Measurements from ENCODE around the gene DNMT3A.

The DNMT3A gene

DNA sequence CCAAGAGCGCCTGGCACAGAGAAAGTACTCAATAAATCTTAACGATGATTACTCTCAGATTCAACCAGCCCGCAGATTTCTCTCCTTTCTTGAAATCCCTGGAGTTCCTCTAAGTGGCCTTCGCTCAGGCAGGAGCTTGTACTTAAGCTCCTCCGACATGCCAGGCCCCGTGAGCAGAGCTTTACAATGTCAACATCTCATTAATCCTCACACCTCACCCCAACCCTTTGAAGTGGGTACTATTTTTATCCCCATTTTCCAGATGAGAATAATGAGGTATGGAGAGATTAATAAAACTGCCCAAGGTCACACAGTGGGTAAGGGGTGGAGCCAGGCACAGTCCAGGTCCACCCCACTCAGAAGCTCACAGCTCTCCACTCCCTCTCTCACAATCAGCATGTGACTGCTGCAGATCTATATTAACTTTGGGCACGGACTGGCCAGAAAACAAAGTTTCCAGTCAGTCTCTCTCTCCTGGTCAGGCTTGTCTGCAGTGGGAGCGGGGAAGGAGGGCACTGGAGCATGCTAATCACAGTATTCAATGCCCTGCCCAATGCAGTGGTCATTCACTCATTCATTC lies 18.0 kb downstream of the DNMT3A start:
- DNase-seq = no peak

DNA sequence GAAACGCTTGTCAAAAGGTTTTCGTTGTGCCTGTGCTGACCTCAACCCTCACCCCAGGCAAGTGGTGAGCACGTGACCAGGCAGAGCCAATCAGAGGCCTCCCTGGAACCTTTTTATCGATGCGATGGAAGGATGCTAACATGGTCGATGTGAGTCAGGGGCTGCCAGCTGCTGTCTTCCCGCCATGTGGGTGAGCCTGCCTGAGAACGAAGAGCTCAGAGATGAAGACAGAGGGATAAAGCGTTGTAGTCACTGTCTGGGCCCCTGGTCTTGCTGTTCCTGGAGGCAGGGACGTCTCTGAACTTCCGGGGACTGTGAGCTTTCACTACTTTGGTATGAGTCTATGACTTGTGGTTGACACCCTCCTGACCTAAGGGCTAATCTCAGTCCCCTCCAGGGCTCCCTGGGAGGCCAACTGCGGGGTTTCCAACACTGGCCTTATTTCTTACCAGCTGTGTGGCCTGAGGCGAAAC lies 18.6 kb downstream of the DNMT3A start:
- DNase-seq = no peak

DNA sequence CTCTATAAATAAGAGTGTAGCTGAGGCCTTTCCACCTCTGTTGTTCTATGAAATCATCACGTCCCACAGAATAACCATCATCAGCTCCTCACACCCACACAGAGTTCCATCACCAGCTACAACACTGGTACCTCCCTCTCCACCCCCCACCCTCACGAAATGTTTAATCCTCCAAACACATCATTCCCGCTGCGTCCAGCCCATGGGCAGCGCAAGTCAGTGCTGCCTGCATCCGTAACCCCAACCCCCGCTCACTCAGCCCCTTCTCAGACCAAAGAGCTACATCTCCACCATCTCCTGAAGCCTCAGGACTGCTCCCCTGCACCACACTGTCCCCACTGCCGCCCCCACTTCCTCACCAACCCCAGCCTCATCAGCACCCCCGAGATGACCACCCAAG lies 19.4 kb downstream of the DNMT3A start:
- DNase-seq = no peak

DNA sequence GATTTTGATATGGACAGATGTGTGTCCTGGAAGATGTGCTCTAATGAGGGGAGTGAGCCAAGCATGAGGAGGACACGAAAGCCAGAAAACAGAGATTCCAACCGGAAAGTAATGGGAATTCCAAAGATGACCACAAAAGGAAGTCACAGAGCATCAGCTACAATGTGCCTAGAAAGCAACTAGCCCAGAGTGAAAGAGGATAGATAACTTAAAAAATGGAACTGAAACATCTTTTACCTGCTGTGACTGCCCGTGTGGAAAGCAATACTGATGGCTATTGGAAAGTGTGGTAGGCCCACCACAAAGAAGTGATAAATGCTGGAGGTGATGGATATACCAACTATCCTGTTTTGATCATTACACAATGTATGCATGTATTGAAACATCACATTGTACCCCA lies 21.6 kb downstream of the DNMT3A start:
- DNase-seq = no peak

DNA sequence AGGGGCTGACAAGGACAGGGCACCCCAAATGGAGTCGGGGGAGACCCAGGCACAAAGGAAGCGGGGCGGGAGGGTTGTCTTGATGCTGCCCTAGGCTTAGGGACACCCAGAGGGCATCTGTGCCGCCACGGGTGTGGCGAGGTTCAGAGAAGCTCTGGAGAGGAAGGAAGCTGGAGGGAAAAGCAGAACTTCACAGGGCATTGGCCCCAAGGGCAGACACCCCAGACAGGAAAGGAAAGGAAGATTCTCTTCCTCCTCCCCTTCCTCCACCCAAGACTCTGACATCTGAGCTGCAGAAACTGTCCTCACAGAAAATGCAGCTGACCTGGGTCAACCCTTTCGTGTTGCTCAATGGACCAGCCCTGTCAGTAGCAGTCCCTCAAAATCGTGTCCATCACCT lies 25.6 kb downstream of the DNMT3A start:
- DNase-seq = no peak

DNA sequence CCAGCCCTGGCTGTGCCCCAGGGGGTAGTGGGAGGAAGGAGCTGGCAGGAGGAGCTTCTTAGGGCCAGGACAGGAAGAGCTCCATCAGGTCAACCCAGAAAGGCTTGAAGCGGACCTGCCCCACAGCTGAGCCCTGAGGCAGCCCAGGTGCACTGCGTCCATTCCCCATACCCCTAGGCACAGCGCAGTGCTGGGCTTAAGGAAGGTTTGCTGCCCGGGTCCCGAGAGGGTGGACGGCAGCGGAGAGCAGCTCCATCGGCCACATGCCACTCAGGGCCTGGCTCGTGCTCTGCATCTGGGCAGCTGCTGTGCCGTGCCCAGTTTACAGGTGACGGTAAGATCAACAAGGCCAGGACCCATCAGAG lies 26.4 kb downstream of the DNMT3A start:
- no peak for DNase-seq

DNA sequence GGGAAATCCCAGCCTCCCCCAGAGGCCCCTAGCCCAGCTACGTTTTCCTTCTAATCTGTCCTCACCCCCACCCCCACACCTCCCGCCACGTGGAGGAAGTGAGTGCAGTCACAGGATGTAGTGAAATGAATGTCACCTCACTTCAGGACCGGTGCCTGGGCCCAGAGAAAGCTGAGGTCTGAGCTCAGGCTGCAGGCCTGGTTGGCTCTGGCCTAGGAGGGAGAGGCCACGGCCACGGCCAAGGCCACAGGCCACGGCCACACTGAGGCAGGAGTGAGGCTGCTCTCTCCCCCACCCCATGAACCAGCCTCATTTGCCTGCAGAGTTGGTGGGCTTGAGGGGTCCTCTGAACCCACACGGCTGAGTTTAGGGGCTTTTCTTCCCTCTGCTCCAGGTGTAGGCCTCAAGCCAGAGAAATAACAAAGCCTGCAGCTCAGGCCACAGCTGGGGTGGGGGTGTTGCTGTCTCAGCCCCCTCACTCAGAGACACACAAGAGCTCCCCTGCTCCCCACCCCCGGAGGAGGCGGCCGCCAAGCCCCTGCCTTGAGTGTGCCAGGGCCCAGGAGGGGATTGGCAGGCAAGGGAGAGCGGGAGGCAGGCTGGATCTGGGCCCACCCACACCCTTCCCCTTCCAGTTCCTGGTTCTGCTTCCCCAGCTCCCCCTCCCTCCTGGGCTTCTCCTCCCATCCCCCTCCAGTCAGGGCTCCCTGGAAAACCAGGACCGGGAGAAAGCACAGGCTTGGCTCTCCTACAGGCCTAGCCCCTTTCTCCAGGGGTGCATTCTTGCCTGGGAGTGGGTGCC lies 27.0 kb downstream of the DNMT3A start:
- peak; percentile 79 for DNase-seq

DNA sequence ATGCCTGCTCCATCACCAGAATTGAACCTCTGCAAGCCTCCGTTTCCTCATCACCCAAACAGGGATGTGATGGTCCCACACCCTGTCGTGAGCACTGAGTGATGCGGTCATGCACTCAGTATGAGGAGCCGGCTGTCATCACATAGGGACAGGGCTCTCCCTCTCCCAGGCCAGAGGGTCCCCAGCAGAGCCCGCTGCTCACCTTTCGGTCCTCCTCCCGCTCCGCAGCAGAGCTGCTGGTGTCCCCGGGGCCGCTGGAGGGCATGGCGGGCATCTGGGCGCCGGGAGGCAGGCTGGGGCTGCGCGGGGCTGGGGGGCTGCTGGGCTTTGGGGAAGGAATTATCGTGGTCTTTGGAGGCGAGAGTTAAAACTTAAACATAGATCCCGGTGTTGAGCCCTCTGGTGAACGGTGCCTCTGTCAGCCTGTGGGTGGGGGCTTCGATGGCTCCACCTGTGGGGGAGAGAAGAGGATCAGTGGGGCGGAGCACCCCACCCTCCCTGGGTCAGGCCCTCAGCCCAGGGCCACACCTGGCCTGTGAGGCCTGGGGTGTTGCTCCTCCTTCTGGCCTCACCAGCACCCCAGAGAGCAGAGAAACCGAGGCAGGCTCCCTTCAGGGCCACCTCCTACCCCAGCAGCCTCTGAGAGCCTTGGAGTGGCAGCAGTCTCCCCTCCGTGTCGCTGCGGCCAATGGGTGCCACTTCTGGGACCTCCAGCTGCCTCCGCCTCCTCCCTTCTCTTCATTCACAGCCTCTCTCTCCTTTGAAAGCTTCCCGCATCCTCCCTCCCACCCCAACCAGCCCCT lies 27.8 kb downstream of the DNMT3A start:
- no peak for DNase-seq

DNA sequence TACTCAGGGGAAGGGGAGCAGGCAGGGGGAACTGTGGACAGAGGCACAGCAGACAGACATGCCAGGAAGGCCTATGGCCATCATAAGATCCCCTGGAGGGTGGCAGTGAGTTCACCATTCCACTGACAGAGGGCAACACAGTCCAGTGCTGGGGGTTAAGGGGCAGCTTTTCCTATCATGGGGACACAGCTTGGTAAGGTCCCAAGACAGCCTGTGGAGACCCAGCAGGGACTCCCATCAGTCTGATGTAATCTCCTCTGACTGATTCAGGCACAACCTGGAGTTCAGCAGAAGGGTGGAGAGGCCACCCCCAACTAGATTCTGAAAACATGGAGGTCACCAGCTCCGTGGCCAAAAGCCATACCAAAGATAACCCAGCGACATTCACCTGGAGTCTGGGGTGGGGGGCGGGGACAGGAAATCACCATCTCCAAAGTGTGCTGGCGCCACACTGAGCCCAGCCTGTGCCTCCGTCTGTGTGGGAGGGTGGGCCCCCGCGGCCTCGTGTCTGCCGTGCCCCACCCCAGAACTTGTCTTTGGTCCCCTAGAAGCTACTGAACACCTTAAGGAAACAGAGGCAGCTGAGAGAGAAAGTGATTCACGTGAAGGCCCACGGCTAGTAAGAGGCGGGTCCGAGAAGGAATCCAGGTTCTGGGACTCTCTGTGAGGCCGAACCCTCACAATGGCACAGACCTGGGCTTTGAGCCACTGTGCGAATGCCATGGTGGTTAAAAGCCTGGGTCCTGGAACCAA lies 28.6 kb downstream of the DNMT3A start:
- no peak for DNase-seq

DNA sequence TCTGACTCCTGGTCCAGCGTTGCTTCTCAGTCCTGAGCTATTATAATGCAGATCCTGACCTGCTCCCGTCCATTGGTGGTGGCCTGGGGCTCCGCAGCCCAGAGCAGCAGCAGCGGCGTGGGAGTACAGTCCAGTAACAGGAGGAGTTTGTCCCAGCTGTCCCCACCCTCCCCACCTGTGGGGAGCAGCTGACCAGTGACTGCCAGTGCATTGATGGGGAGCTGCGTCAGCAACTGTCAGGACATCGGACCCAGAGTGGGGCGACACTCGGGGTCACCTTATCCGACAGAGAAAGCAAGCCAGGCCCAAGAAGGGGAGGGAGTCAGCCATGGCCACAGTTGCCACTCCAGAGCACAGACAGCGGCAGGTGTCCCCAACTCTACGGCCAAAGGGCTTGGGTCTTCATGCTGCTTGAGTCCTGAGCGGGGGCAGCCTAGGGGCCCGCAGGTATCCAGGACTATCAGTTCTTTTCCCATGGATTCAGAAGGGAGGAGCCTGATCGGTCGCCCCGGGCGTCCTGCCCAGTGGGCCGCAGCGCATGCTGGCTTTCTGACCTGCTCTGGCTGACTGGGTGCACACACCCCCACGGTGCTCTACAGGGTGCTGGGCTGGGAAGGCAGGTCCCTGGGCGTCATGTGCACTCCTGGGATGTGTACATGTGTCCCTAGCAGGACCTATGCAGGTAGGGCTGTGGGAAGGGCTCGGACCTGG lies 29.7 kb downstream of the DNMT3A start:
- DNase-seq = no peak

DNA sequence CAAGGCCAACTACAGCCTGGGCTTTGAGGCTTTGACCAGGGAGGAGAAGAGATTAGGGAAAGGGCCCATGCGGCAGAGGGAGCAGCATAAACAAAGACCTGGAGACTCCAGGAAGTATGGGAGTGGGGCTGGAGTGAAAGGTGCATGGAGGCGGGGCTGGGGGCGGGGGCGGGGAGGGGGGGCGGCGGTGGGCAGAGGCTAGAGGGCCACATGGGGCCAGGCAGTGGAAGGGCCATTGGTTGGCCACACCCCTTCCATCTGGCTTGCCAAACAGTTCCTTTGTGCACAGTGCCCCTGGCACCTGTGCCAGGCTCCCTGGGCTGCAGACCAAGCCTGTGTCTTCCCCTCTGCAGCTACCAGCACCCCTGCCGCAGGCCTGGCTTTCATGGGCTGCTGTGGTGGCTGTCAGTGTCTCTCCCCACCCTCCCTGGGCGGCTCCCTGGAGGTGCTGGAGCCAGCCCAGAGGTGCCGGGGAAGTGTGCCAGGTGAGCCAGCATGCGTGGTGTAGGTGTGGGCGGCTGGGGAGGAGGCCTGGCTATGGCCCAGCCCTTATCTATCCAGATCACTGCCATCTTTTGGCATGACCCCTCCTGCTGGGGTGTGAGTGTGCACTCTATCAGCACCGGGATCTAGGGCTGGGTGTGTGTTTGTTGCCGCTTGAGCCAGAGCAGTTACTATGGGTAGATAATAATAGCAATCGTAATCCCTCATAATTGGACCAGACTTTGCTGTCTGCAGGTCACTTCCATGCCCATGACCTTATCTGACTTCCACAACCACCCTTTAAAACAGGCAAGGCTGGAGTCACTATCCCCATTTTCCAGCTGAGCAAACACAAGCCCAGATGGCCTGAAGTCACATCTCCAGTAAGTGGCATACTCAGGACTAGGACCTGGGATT lies 30.5 kb downstream of the DNMT3A start:
- peak; percentile 58 for DNase-seq

DNA sequence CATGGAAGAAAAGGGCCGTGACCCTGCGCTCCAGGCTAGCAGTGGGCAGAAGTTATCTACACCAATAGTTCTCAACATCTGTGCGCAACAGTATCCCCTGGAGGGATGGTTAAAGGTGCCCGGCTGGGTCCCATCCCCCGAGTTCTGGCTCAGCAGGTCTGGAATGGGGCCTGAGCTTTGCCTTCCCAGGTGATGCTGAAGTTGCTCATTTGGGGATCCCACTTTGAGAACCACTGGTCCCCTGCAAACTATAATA lies 31.1 kb downstream of the DNMT3A start:
- DNase-seq = no peak

DNA sequence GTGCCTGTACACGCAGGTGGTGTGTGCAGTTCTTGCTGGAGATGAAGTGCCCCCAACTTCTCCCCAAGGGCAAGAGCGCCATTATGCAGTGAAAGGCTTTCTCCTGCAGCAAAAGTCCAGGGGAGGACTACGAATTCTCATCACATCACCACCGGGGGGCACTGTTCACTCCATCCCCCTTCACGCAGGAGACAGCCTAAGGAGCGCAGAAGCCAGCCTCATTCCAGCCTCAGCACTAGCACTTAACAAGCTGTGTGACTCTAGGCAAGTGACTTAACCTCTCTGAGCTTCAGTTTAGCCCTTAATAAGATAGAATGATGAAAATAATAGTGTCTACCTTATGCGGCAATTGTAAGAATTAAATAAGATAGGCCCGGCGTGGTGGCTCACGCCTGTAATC lies 32.3 kb downstream of the DNMT3A start:
- DNase-seq = no peak

DNA sequence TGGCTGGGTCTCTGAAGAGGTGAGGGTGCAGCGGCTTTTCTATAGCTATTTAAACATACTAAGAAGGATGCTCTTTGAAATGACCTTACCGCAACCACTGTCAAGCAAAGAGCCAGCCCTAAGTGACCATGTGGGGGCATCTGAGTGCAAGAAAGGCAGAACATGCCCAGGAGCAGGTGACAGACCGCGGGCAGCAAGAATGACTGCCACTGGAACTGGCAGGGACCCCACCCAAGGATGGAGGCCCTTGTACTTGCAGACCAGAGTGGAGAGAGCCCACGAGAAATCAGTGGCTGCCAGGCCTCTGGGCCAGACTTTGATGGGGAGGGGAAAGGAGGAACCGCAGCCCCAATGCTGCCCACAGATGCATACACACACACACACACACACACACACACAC lies 33.1 kb downstream of the DNMT3A start:
- DNase-seq = no peak

DNA sequence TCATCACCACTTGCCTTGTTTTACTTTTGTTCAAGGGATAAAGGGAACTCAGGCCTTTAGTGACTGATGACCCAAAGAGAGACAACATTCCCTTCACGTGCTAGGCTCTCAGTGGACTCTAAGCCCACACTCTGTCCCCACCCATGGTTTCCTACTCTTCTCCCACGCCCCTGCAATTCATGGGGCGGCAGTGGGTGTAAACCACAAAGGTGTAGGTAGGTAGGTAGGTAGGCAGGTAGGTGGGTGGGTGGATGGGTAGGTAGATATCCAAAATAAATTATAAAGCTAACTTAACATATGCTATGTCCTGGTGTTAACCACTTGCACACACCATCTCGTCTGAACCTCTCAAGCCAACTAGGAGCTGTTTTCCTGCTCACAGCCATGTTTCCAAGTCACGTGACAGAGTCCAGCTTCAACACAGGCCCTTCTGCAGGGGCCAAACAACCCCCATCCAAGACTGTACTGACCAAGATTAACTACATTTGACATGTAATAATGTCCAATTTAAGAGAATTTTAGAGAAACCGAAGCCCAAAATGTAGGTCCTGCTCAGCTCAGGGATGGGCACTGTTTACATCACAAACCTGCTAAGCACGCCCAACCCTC lies 33.7 kb downstream of the DNMT3A start:
- no peak for DNase-seq

DNA sequence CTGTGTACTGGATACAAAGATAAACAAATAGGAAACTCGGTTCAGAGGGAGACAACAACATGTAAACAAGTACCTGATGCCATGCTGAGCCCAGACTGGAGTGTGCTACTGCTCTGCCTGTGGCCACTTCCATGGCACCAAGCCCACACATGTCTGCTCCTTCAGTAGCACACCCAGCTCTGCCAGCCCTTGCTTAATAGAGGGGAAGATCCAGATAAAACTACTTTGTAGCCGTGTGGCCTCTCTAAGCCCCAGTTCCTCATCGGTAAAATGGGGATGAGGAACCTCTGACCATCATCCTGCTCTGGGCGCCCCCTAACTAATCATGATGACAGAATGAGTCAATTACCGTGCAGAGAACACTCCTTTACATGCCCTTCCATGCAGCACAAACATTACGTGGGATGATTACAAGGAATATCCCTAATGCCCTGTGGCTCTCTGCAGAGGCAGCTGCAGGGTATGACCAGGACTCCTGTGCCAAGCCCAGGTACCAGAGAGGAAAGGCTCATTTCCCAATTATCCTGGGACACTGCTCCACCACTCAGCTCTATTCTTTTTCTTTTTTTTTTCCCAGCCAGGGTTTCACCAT lies 34.9 kb downstream of the DNMT3A start:
- peak; percentile 9 for DNase-seq

DNA sequence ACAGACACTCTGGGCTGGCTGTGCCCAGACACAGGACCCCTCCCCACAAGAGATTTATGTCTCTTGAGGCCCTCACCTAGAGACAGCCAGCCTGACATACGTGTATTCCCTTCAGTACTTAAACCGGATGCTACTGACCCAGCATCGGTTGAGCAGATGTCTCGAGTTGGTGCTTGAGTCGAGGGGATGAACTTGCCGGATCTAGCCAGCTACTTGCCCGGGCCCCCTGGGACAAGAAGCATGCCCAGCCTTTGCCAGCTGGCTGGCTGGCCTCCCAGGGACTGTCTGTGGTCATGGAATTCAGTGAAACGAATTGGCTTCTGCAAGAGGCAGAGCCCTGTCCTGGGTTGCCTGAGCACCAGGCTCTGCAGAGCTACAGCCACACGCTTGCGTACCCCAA lies 36.0 kb downstream of the DNMT3A start:
- peak; percentile 91 for DNase-seq

DNA sequence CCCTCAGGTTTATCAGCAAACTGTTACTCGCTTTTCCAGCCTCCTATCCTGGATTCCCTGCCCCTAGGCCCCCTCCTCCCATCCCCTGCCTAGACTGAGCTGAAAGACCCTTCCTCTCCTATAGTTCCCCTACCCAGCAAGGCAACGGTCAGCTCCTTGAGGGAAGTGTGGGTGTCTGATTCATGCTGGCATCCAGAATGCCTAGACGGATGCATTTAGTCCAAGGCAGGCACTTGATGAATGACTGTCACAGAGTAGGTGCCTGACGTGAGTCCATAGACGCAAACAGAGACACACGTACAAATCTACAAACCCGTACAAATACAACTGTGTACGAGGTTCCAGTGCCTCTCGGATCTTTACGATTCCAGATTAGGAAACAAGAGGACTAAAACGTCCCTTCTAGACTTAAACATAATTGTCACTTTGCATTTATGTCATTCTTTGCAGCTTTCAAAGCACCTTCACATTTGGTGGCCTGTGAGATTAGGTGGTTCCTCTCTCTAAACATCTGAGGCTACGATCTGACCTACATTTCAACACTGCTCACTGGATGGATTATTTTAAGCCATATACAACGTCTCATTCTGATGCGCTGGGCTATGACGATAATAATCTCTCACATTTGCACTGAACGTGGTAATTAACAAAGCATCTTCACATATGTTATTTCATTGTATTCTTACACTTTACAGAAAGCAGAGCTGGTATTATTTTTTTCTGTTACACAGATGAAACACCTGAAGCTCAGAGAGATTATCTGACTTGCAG lies 36.7 kb downstream of the DNMT3A start:
- DNase-seq = no peak

DNA sequence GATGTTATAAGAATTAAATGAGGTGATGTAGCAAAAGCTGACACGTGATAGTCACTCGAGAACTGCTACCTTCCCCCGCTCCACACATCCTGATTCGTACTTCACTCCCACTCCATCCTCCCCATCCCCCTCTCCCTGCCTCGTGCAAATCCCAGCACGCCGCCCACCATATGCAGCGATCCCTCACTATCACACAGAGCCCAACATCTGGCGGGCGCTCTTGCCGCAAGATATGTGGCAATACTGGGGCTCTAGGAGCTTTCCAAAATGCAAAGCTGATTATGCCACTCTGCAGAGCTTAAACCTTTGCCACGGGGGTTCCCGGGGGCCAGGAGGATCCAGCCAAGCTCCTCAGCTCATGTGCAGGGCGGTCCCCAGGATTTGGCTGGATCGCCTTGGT lies 37.4 kb downstream of the DNMT3A start:
- no peak for DNase-seq

DNA sequence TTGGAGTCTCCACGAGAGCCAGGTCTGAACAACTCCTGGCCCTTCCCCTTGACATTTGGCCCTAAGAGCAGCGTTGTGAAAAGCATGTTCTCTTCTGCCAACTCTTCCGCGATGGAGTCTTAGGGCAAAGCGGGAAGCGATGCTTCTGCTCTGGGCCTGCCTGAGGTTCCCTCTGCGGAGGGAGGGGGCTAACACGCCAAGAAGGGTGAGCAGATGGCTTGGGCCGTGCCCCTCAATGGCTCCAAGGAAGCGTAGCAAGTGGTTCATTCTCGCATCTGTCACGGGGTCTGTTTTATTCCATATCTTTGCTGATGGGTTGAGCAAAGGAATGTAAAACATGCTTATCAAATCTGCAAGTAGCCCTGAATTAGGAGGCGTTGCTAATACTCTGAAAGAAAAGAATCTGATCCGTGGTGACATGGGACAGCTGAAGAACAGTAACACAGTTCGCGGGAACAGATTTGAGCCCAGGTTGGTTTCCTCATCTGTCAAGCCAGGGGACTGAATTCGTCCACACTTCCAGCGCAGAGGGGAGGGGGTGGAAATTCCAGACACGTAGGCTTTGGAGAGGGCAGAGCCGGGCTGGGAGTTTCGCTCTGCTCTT lies 38.0 kb downstream of the DNMT3A start:
- no peak for DNase-seq

All from NCI-H446 treated with DMSO at 0.1 percent for 48 hours (cell line).